IMR-90 (cell line): Measurements from ENCODE around the gene PPP1R16B. TPM values are rescaled to one million over a fixed set of nuclear protein-coding genes. Genes with fewer than 3 reads are reported as not detected.

Source experiments
- ATAC-seq: fragments of 200-7000 bp; cut with Tn5 transposase; 2 replicates; pipeline ENCODE4 v1.9.1; 2020; ENCODE audit warnings: low read depth, mild to moderate bottlenecking, moderate library complexity
- BruUV-seq: library from RNA; stranded (reverse); fragments of 400-500 nt; replicated peaks from 2 replicates; lab custom pipeline; 2021; lab: Mats Ljungman, UMichigan
- CTCF ChIA-PET: fragments of 300-600 bp; formaldehyde crosslinking; extraction: SDS; loops from one replicate; lab custom pipeline; 2021; ENCODE audit warnings: antibody characterized with exemption; lab: Yijun Ruan, JAX
- POLR2A ChIA-PET: fragments of 300-600 bp; sonication (Branson Sonifier 250); formaldehyde crosslinking; loops from one replicate; lab custom pipeline; 2022; ENCODE audit warnings: antibody characterized with exemption; ENCODE audit not compliant: unreplicated experiment; lab: Charles Lee
- DNase-seq: peaks from one replicate; pipeline ENCODE4 v3.0.0; 2013
- H2AFZ ChIP-seq: replicated peaks from 2 replicates; pipeline ENCODE3; 2013; ENCODE audit warnings: low read length, mild to moderate bottlenecking; ENCODE audit not compliant: poor library complexity
- H2AK5ac ChIP-seq: 2 replicates; pipeline ENCODE4 v1.6.1; 2013; ENCODE audit warnings: low read depth, low read length, inconsistent platforms
- H2AK9ac ChIP-seq: replicated peaks from 2 replicates; pipeline ENCODE3; 2013; ENCODE audit warnings: mild to moderate bottlenecking, low read depth, low read length, moderate library complexity; ENCODE audit not compliant: poor library complexity
- H2BK120ac ChIP-seq: 2 replicates; pipeline ENCODE4 v1.6.1; 2013; ENCODE audit warnings: low read depth, low read length, inconsistent platforms
- H2BK15ac ChIP-seq: 3 replicates; pipeline ENCODE4 v1.6.1; 2013; ENCODE audit warnings: low read depth, low read length, inconsistent platforms
- H2BK20ac ChIP-seq: 2 replicates; pipeline ENCODE4 v1.6.1; 2013; ENCODE audit warnings: low read depth, mild to moderate bottlenecking, inconsistent platforms, low read length, moderate library complexity
- H2BK5ac ChIP-seq: 2 replicates; pipeline ENCODE4 v1.6.1; 2013; ENCODE audit warnings: mild to moderate bottlenecking, low read depth, low read length, inconsistent platforms; ENCODE audit not compliant: poor library complexity, severe bottlenecking
- H3K14ac ChIP-seq: replicated peaks from 2 replicates; pipeline ENCODE4 v1.6.1; 2013; ENCODE audit warnings: low read depth, low read length, inconsistent platforms
- H3K18ac ChIP-seq: 2 replicates; pipeline ENCODE4 v1.6.1; 2013; ENCODE audit warnings: low read depth, low read length, control low read depth
- H3K23ac ChIP-seq: 2 replicates; pipeline ENCODE4 v1.6.1; 2013; ENCODE audit warnings: low read depth, low read length, inconsistent platforms
- H3K27ac ChIP-seq: 2 replicates; pipeline ENCODE4 v1.5.1; 2013; ENCODE audit warnings: mild to moderate bottlenecking, control low read depth, low read length; ENCODE audit not compliant: insufficient read depth
- H3K27me3 ChIP-seq: 2 replicates; pipeline ENCODE4 v1.6.1; 2013; ENCODE audit warnings: low read length; ENCODE audit not compliant: control insufficient read depth, insufficient read depth
- H3K36me3 ChIP-seq: 2 replicates; pipeline ENCODE4 v1.6.1; 2013; ENCODE audit warnings: low read length, mixed read lengths; ENCODE audit not compliant: control insufficient read depth, insufficient read depth
- H3K4ac ChIP-seq: 2 replicates; pipeline ENCODE4 v1.6.1; 2013; ENCODE audit warnings: low read depth, low read length, inconsistent platforms
- H3K4me1 ChIP-seq: 2 replicates; pipeline ENCODE4 v1.6.1; 2013; ENCODE audit warnings: low read length, mixed read lengths; ENCODE audit not compliant: control insufficient read depth, insufficient read depth
- H3K4me2 ChIP-seq: 2 replicates; pipeline ENCODE4 v1.6.1; 2013; ENCODE audit warnings: low read depth, mild to moderate bottlenecking, control low read depth, low read length, moderate library complexity
- H3K4me3 ChIP-seq: 2 replicates; pipeline ENCODE4 v1.5.1; 2013; ENCODE audit warnings: low read depth, mild to moderate bottlenecking, control low read depth, low read length, moderate library complexity; ENCODE audit not compliant: insufficient read depth
- H3K56ac ChIP-seq: 2 replicates; pipeline ENCODE4 v1.6.1; 2013; ENCODE audit warnings: low read length, inconsistent platforms; ENCODE audit not compliant: insufficient read depth; ENCODE audit errors: extremely low read depth
- H3K79me1 ChIP-seq, 2 experiments: 2 replicates each; pipeline ENCODE4 v1.6.1; 2013; ENCODE audit warnings: low read length in 2 of 2, inconsistent platforms in 1 of 2, low read depth in 1 of 2
- H3K9ac ChIP-seq: 2 replicates; pipeline ENCODE4 v1.6.1; 2013; ENCODE audit warnings: low read depth, low read length, control low read depth
- H3K9me1 ChIP-seq: 2 replicates; pipeline ENCODE4 v1.6.1; 2013; ENCODE audit warnings: low read length, inconsistent platforms; ENCODE audit not compliant: insufficient read depth
- H3K9me3 ChIP-seq: 2 replicates; pipeline ENCODE4 v1.6.1; 2013; ENCODE audit warnings: low read length; ENCODE audit not compliant: control insufficient read depth, insufficient read depth
- H4K20me1 ChIP-seq: 2 replicates; pipeline ENCODE4 v1.6.1; 2013; ENCODE audit warnings: low read length, inconsistent platforms; ENCODE audit not compliant: insufficient read depth
- H4K5ac ChIP-seq: 2 replicates; pipeline ENCODE4 v1.6.1; 2013; ENCODE audit warnings: mild to moderate bottlenecking, low read depth, low read length, control low read depth
- H4K8ac ChIP-seq, 2 experiments: 2 replicates each; pipeline ENCODE4 v1.6.1; 2013; ENCODE audit warnings: low read depth in 2 of 2, low read length in 2 of 2, control low read depth in 1 of 2, inconsistent platforms in 1 of 2
- H4K91ac ChIP-seq: 2 replicates; pipeline ENCODE4 v1.6.1; 2013; ENCODE audit warnings: low read depth, low read length, inconsistent platforms; ENCODE audit not compliant: insufficient read depth
- BHLHE40 ChIP-seq: fragments of 150-350 bp; IDR thresholded peaks from 2 replicates; pipeline ENCODE4 v1.6.1; 2016; ENCODE audit warnings: mild to moderate bottlenecking, low read depth, low read length
- CEBPB ChIP-seq: IDR thresholded peaks from 2 replicates; pipeline ENCODE4 v1.6.1; 2012; ENCODE audit warnings: low read depth, low read length, improper control_type of control experiment
- CHD1 ChIP-seq: IDR thresholded peaks from 2 replicates; pipeline ENCODE4 v1.6.1; 2012; ENCODE audit warnings: low read depth, low read length, improper control_type of control experiment
- MAZ ChIP-seq: IDR thresholded peaks from 2 replicates; pipeline ENCODE4 v1.6.1; 2012; ENCODE audit warnings: low read depth, mild to moderate bottlenecking, low read length, improper control_type of control experiment, moderate library complexity, borderline replicate concordance
- NFE2L2 ChIP-seq: fragments of 150-350 bp; IDR thresholded peaks from 2 replicates; pipeline ENCODE4 v1.6.1; 2016; ENCODE audit warnings: low read depth, mild to moderate bottlenecking, low read length
- POLR2A ChIP-seq: IDR thresholded peaks from 2 replicates; pipeline ENCODE4 v1.6.1; 2012; ENCODE audit warnings: mild to moderate bottlenecking, low read depth, low read length
- WGBS, 2 experiments: methylation state at CpG; one replicate each; pipeline versions ENCODE4 v1.1.5 to v1.1.7; 2013; ENCODE audit warnings: missing lambda C conversion rate in 2 of 2; ENCODE audit not compliant: insufficient read length in 1 of 2; ENCODE audit errors: extremely low coverage in 2 of 2; 5-methylcytosine and 5-hydroxymethylcytosine counted together
- dilution Hi-C: fragments of 300-500 bp; cut with HindIII; formaldehyde crosslinking; loops from one replicate; pipeline ENCODE4 v1.14.3; 2018; ENCODE audit warnings: low sequenced_read_pairs; ENCODE audit not compliant: unreplicated experiment
- in situ Hi-C: fragments of 300-500 bp; cut with MboI; formaldehyde crosslinking; loops from 3 replicates; pipeline ENCODE4 v1.14.3; 2019; ENCODE audit warnings: low sequenced_read_pairs, inconsistent platforms, mixed read lengths
- intact Hi-C: fragments of 100-400 bp; cut with micrococcal nuclease; formaldehyde crosslinking; loops from 2 replicates; pipeline ENCODE4 v1.10.0; 2022
- polyA plus RNA-seq, 3 experiments: library from polyadenylated mRNA; depleted of rRNA; stranded (reverse); fragments of >200 nt; gene quantifications; 2 replicates each; pipeline ENCODE4 v1.2.3, GENCODE V29; 2012; ENCODE audit warnings: low replicate concordance in 1 of 3
- total RNA-seq: library from RNA; depleted of rRNA; stranded (reverse); fragments of >200 nt; gene quantifications from 2 replicates; pipeline ENCODE4 v1.2.3, GENCODE V29; 2012
- TF ChIP-seq, protein P1 (sequence below): fragments of 150-350 bp; IDR thresholded peaks from 2 replicates; pipeline ENCODE4 v1.6.1; 2016; ENCODE audit warnings: low read depth, mild to moderate bottlenecking, low read length, moderate library complexity, borderline replicate concordance
- TF ChIP-seq, protein P2 (sequence below): conservative IDR thresholded peaks from 2 replicates; pipeline ENCODE4 v1.5.1; 2012; ENCODE audit warnings: mild to moderate bottlenecking, low read depth, low read length, improper control_type of control experiment

PPP1R16B gene
- total and polyA plus RNA-seq, 2 of the 4 experiments (the other 2 are of a cell fraction): not detected

- Histone ChIP-seq H3K4ac (no peak overlapping the region), H2AK9ac (no peak overlapping the region), H2BK5ac (no peak overlapping the region), H4K20me1 (no peaks in the 10 kb centered on the region), H2BK15ac (no peak overlapping the region), H4K8ac (no peak overlapping the region), H4K5ac (no peak overlapping the region), H4K91ac (no peak overlapping the region), H2BK20ac (no peak overlapping the region), H2AK5ac (no peak overlapping the region), H3K4me3 (no peak overlapping the region), H3K27ac (no peak overlapping the region), H2AFZ (no peak overlapping the region), H3K79me1 (no peaks in the 10 kb centered on the region), H3K23ac (no peak overlapping the region), H3K9me1 (no peaks in the 10 kb centered on the region), H3K27me3 (peaks cover 12% of the 10 kb centered on the region), H3K9ac (no peak overlapping the region), H3K56ac (no peak overlapping the region), H3K4me1 (no peaks in the 10 kb centered on the region), H2BK120ac (no peak overlapping the region), H3K36me3 (no peaks in the 10 kb centered on the region), H3K4me2 (no peak overlapping the region), H3K9me3 (no peaks in the 10 kb centered on the region), H3K14ac (no peak overlapping the region), H3K18ac (no peak overlapping the region)
- dilution Hi-C loops (no loop called here), intact Hi-C loops (no loop called here), in situ Hi-C loops (no loop called here)
- ChIA-PET CTCF (no interaction called here), POLR2A (no interaction called here)
- no TSS peak for BruUV-seq
- WGBS, 2 experiments: no CpG with 5 or more reads among the region's 7 CpGs
- DNase-seq: no peak
- TF ChIP-seq NFE2L2: no peak
- no peak for TF ChIP-seq CEBPB
- TF ChIP-seq POLR2A: no peak
- TF ChIP-seq BHLHE40: no peak
- TF ChIP-seq CHD1: no peak
- TF ChIP-seq MAZ: no peak
- TF ChIP-seq, protein P1, sequence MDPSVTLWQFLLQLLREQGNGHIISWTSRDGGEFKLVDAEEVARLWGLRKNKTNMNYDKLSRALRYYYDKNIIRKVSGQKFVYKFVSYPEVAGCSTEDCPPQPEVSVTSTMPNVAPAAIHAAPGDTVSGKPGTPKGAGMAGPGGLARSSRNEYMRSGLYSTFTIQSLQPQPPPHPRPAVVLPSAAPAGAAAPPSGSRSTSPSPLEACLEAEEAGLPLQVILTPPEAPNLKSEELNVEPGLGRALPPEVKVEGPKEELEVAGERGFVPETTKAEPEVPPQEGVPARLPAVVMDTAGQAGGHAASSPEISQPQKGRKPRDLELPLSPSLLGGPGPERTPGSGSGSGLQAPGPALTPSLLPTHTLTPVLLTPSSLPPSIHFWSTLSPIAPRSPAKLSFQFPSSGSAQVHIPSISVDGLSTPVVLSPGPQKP: no peak
- TF ChIP-seq, protein P2, sequence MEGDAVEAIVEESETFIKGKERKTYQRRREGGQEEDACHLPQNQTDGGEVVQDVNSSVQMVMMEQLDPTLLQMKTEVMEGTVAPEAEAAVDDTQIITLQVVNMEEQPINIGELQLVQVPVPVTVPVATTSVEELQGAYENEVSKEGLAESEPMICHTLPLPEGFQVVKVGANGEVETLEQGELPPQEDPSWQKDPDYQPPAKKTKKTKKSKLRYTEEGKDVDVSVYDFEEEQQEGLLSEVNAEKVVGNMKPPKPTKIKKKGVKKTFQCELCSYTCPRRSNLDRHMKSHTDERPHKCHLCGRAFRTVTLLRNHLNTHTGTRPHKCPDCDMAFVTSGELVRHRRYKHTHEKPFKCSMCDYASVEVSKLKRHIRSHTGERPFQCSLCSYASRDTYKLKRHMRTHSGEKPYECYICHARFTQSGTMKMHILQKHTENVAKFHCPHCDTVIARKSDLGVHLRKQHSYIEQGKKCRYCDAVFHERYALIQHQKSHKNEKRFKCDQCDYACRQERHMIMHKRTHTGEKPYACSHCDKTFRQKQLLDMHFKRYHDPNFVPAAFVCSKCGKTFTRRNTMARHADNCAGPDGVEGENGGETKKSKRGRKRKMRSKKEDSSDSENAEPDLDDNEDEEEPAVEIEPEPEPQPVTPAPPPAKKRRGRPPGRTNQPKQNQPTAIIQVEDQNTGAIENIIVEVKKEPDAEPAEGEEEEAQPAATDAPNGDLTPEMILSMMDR: no peak
- ATAC-seq: no peak
Observed at GRCh38 chr20:38872036-38872435, 66.5 kb downstream of the PPP1R16B start.
